ENCODE measurements around the gene KLLN. TPM values are rescaled to one million over a fixed set of nuclear protein-coding genes. Genes with fewer than 3 reads are reported as not detected.
A peak's percentile ranks its signal among the peaks of the same experiment; 100 is the strongest.
"Not testable (repeated sequence)": the region's sequence is repeated elsewhere in the genome, so short reads cannot be mapped to it uniquely, and the experiment has no call there.

The KLLN gene
- total RNA-seq, 1 donor from 2014 or later: 0.68 TPM

GRCh38 chr10:87867453-87867852, 4.1 kb upstream of the KLLN start:
- DNase-seq (ENCODE audit: low spot score) (no peak), ATAC-seq (no peak)

DNA sequence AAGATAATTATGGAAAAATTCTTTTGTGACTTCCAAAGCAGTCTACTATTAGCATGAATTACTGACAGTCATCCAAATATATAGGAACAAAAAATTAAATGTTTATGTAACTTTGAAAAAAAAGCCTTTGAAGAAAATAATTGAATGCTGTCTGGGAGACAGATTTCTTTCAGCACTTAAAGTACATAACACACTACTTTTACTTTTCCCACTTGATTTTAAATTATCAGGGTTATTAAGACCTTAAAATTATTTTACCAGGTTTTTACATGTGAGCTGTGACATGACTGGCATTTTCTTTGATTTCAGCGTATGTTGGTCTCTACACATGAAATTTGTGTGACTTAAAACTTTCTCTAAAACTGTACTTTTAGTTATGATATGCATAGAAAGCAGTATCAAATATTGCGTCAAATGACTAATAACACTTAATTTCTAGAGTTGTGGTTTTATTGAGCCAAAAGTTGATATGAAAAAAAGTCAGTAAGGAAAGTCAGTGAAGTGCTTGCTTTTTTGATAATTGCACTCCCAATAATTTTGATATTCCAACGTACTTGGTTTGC, 3.2 kb upstream of the KLLN start:
- DNase-seq (ENCODE audit: low spot score): no peak
- no peak for ATAC-seq

- DNase-seq (ENCODE audit: low spot score) (no peak), ATAC-seq (no peak)
Observed at GRCh38 chr10:87865241-87865881, 2.0 kb upstream of the KLLN start.

GRCh38 chr10:87864496-87865059, 1.2 kb upstream of the KLLN start:
- no peak for ATAC-seq
- no peak for DNase-seq (ENCODE audit: low spot score)

DNA sequence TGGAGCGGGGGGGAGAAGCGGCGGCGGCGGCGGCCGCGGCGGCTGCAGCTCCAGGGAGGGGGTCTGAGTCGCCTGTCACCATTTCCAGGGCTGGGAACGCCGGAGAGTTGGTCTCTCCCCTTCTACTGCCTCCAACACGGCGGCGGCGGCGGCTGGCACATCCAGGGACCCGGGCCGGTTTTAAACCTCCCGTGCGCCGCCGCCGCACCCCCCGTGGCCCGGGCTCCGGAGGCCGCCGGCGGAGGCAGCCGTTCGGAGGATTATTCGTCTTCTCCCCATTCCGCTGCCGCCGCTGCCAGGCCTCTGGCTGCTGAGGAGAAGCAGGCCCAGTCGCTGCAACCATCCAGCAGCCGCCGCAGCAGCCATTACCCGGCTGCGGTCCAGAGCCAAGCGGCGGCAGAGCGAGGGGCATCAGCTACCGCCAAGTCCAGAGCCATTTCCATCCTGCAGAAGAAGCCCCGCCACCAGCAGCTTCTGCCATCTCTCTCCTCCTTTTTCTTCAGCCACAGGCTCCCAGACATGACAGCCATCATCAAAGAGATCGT, 690 bp upstream of the KLLN start:
- DNase-seq (ENCODE audit: low spot score): peak; percentile 57
- not testable (repeated sequence) for ATAC-seq

GRCh38 chr10:87862679-87863052, 667 bp downstream of the KLLN start:
- ATAC-seq (peak; percentile 13), DNase-seq (ENCODE audit: low spot score) (no peak)

DNA sequence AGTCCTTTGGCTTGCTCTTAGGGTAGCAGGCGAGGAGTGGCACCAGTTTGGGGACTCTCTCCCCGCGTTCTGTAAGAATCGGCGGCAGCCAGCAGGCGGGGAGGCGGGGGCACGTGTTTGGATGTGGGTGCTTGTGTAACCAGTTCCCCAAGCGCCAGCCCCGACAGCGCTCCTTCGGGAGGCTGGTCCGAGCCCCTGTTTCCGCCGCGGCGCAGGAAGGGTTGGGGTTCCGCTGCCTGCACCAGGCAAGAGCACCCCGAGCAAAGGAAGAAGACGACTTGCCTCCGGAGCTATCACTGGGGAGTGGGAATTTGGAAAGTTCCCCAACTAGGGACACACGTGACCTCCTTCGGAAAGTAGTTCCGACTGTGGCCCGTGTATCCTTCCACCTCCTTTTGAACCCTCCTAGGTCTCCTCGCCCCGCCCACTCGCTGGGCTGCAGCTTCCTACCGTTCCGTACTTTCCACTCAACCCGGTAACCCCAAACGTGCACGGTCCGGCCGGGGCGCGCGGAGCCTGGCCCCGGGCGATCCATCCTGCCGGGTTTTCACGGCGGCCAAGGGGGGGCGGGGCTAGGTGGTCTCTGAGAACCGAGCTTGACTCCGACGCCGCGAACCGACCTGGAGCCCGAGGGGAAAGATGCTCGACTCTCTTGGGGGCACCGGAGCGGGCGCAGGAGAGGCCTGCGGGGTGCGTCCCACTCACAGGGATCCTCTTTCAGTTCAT, 1.2 kb downstream of the KLLN start:
- DNase-seq (ENCODE audit: low spot score) (peak; percentile 98), ATAC-seq (peak; percentile 72)

DNA sequence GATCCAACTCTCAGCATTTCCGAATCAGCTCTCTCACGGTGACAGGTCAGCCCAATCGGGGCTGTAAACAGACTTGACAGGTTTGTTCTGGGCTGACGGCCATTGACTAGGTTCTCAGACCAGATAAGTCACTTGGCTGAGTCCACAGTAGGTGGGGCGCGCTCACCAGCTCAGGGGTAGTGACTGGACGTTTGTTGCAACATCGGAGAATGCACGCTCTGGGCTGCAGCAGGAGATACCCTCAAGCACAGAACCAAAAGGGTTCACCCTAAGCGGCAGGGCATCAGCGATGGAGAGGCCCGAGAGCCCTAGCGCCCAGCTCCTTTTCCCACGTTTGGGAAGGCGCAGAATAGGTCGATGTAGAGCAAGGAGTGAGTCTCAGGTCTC, 1.8 kb downstream of the KLLN start:
- ATAC-seq: peak; percentile 57

GRCh38 chr10:87860816-87861403, 2.4 kb downstream of the KLLN start:
- DNase-seq (ENCODE audit: low spot score) (no peak), ATAC-seq (no peak)

More for the DNA sequence above, 1.8 kb downstream of the KLLN start:
- peak; percentile 95 for DNase-seq (ENCODE audit: low spot score)

DNA sequence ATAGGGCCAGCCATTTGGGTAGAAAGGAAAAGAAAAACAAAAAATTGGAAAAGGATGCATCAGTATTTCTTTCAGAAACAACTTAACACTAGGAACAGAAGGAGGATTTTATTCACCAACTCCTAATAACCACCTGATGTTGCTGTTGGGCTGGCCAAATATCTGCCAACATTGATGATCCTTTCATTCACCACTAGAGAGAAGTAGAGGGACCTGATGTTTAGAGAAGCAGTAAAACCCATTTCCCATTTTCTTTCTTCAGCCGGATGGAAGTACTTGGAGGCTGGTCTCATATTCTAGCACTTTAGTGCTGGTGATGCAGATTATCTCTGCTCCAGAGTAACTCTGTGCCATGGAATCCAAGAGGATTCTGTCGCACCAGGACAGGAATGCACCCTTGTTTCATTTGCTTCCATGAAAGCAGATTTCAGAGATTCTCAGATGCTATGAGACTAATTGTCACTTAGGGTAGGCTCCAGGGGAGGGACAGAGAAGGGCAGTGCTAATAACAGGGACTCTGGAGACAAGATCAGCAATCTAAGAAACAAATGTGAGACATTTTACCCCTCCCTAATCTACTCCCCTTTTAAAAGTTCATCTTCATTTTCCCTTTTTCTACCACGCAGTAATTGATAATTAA, 3.1 kb downstream of the KLLN start:
- ATAC-seq (no peak), DNase-seq (ENCODE audit: low spot score) (no peak)

DNA sequence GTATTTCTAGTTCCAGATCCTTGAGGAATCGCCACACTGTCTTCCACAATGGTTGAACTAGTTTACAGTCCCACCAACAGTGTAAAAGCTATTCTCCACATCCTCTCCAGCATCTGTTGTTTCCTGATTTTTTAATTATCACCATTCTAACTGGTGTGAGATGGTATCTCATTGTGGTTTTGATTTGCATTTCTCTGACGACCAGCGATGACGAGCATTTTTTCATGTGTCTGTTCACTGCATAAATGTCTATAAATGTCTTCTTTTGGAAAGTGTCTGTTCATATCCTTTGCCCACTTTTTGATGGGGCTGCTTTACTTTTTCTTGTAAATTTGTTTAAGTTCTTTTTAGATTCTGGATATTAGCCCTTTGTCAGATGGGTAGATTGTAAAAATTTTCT, 7.7 kb downstream of the KLLN start:
- ATAC-seq; DNase-seq (ENCODE audit: low spot score): not testable (repeated sequence)

GRCh38 chr10:87855247-87855646, 8.1 kb downstream of the KLLN start:
- ATAC-seq; DNase-seq (ENCODE audit: low spot score): not testable (repeated sequence)

DNA sequence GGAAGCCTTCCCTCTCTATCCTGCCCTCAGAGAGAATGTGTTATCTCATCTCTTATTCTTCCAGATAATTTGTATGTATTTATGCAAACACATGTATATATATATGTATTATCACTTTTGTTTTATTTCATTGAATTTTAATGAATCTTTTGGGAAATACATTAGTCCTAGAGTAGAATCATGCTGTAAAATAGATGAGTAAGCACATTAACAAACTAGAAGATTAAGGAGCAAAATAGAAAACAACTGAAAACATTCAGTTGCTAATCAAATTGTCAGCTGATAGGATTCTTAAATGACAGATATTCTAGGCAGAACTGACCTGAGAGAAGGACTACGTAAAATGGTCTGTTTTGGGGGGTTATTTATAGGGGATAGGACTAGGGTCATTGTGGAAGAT, 11.2 kb downstream of the KLLN start:
- ATAC-seq (no peak), DNase-seq (ENCODE audit: low spot score) (no peak)

DNA sequence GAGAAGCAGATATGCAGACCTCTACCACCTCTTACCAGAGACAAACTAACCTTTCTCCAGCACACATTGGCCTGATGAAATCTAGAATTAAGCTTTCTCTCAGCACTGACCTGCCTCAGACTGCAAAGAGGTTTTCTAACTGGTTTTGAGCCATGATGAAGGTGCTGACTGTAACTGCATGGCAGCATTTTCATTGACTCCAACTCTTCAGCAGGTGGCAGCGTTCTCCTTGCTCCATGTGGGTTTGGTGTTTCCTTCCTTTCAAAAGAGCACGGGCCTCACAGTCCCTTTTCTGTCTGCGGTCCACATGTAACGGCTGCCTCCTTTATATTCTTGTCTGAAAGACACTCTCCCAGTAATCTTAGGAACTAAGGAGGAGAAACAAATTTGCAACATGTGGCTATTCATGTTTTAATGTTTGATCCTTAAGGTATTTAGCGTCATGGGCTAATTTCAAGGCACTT, 12.6 kb downstream of the KLLN start:
- ATAC-seq (peak; percentile 99), DNase-seq (ENCODE audit: low spot score) (peak; percentile 57)

DNA sequence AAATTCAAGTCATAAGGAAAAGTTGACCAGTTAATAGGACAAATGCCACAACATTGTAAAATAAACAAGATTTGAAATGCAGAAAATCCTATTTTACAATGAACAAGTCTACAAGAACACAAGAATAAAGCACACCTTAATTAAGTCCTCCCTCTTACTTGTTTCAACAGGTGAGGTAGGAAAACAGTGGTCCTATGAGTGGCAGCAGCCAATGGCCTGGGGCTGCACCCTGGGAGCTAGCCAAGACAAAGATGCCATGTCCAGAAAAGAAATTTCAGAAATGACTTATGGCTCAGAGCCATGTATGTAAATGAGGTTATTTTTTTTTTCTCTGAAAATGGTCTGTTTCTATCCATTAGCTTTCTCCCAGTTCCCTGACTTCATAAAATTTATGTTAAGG, 14.3 kb downstream of the KLLN start:
- ATAC-seq: no peak
- DNase-seq (ENCODE audit: low spot score): no peak

DNA sequence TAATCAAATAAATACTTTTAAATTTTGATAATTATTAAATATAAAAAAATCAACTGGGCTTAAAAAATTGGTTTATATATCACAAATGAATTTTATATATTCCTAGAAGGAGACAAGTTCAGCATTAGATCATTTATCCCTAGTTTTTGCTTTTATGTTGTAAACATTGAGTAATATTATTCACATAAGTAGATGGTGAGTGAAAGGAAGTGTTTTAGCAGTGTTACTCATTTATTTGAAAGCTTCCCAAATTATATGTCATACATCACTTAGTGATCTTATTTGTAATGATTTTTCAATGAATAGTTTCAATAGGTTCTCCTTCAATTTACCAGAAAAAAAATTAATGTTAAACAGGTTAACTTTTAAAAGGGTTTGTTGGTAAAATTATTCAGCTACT, 15.8 kb downstream of the KLLN start:
- DNase-seq (ENCODE audit: low spot score): no peak
- no peak for ATAC-seq

DNA sequence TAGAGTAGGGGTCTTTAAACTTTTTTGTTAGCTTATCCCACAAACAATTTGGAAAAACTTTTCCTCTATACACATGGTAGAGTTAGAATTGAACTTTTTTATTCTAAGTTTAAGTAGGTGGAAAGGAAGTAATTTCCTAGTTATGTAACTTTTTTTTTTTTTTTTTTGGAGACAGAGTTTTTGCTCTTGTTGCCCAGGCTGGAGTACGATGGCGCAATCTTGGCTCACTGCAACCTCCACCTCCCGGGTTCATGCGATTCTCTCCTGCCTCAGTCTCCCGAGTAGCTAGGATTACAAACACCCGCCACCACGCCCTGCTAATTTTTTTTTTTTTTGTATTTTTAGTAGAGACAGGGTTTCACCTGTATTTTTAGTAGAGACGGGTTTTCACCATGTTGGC, 16.6 kb downstream of the KLLN start:
- DNase-seq (ENCODE audit: low spot score) (peak; percentile 68), ATAC-seq (peak; percentile 21)

- no peak for DNase-seq (ENCODE audit: low spot score)
Observed at GRCh38 chr10:87846023-87846422, 17.3 kb downstream of the KLLN start.

GRCh38 chr10:87845624-87845998, 17.7 kb downstream of the KLLN start:
- ATAC-seq (no peak), DNase-seq (ENCODE audit: low spot score) (no peak)

More at GRCh38 chr10:87846023-87846422, 17.3 kb downstream of the KLLN start:
- ATAC-seq: no peak

- no peak for ATAC-seq
- DNase-seq (ENCODE audit: low spot score): no peak
Observed at GRCh38 chr10:87844837-87845623, 18.3 kb downstream of the KLLN start.
